Hematopoietic multipotent progenitor cell treated with erythropoietin and hydrocortisone succinate and interleukin-3 and kit ligand, for 6 days (in vitro differentiated cells): ENCODE measurements around the gene PSMC3IP.
A peak's percentile ranks its signal among the peaks of the same experiment; 100 is the strongest.

ENCODE experiments used
- DNase-seq: peaks from one replicate; pipeline ENCODE4 v3.0.0-alpha.2; 2015

The PSMC3IP gene

GRCh38 chr17:42584880-42585279, 7.4 kb upstream of the PSMC3IP start:
- DNase-seq, result peak; percentile 38

GRCh38 chr17:42581744-42582270, 4.3 kb upstream of the PSMC3IP start:
- no peak for DNase-seq

DNA sequence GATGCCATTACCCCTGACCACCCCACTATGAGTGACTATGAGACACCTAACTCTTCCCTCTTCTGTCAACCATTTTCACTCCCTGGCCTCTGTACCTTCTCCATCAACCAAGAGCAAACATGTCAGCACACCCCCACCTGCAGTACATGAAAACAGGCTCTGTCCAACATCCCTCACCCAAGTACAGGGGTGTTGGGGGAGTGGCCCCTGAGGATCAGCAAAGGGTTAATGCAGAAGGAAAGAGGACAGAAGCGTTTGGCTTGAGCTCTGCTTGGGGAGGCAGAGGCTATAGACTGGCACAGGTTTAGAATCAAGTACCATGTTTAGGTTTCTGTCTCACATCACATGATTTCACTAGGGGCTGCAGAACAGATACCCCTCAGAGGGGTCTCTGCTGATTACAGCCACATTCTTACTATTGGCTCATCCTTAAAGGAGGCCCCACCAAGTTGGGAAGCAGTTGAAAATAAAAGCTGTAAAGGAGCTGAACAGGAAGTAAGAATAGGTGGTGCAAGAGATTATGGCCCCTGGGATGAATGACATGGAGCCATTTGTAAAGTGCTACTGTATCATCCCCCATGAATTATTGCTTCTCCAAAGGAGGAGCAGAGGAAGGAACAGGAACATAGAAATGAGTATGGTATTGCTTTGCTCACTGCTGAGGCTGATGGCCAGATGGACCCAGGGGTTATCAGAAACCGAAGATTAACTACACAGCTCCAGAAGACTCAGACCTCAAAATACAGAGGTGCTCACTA, 2.4 kb upstream of the PSMC3IP start:
- no peak for DNase-seq

- DNase-seq, result peak; percentile 93
These were observed 847 bp upstream of the PSMC3IP start for GRCh38 chr17:42578282-42578869.

GRCh38 chr17:42577140-42577531, 393 bp downstream of the PSMC3IP start:
- peak; percentile 34 for DNase-seq

- DNase-seq, result no peak
These were observed 3.1 kb downstream of the PSMC3IP start for GRCh38 chr17:42574463-42574862.

DNA sequence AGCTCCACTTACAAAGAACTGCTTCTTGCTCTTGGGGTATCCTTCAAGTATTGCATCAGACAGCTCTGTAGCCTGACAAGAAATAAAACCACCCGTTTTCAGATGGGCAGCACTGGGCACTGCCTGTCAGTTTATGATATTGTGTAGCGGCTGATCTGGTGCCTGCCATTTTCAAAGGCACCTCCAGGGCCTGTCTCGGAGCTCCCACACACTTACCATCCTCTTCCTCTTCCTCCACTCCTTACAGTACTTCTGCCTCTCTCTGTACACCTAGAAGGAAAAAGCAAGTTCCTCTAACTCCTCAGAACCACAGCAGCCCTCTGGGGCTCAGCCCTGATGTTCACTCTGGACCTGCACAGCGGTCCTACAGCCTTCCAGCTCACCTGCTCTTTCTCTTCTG, 4.4 kb downstream of the PSMC3IP start:
- DNase-seq, result no peak

DNA sequence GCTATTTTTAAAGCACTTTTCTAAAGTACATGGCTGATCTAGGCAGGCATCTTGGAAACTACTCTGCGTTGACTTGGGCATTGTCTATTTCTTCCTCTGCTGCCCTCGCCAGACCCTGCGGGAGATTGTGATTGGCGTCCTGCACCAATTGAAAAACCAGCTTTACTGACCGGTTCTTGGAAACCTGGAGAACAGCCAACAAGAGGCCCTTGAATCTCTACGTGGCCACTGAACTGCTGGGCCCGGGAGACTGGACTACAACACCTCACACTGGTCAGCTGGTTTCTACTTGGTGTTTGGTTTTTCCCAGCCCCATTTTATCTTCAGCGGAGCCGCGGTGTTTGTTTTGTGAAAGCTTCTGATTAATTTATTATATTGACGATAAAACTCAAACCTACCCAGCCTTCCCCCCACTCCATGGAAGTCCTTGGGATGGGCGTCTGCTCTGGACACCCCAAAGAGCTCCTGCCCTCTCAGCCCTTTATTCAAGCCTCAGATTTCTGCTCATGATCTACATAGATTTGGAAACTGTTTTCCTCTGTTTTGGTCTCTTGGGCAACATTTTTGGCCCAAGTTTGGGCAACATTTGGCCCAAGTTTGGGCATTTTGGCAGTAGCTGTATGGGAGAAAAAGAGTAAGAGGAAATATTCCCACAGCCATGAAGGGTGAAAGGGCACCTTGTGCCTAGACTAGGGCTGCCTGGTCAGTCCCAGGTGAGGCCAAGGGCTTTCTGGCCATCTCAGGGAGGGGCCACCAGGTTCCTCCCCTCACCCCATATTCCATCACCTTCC, 5.9 kb downstream of the PSMC3IP start:
- no peak for DNase-seq

GRCh38 chr17:42568341-42569111, 9.0 kb downstream of the PSMC3IP start:
- no peak for DNase-seq

- peak; percentile 99 for DNase-seq
These were observed 10.5 kb downstream of the PSMC3IP start, which contains the start of gene MLX for GRCh38 chr17:42566883-42567573. TSS of gene MLX (plus strand) at chr17:42567100. CDS start at chr17:42567125, 25 bp downstream.

DNA sequence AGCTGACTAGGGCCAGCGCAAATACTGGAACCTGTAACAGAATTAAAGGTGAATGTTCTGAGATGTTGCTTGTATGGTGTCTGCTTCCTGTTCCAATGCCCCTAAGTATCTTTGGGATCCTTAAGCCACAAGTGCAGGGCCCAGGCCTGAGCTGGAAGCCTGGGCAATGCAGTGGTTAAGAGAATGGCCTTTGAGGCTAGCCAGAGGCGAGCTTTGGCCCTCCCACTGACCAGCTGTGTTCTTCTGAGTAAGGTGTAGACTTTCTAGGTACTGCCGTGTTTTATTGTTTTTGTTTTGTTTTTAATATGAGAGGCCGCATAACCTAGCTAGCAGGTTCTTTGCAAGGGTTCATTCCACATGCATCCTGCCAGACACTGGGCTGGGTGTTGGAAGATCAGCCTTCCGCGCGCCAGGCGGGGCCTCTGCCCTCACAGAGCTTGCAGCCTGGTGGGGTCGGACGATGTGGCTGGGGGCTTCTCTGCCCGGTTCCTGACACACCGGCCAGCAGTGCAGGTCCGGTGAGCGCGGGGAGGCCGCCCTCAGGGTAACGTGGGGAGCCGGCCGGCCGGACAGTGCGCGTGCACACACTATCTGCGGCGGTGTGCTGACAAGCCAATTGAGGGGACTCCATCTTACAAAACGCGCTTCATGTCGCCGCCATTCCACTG, 11.2 kb downstream of the PSMC3IP start:
- DNase-seq, result no peak

DNA sequence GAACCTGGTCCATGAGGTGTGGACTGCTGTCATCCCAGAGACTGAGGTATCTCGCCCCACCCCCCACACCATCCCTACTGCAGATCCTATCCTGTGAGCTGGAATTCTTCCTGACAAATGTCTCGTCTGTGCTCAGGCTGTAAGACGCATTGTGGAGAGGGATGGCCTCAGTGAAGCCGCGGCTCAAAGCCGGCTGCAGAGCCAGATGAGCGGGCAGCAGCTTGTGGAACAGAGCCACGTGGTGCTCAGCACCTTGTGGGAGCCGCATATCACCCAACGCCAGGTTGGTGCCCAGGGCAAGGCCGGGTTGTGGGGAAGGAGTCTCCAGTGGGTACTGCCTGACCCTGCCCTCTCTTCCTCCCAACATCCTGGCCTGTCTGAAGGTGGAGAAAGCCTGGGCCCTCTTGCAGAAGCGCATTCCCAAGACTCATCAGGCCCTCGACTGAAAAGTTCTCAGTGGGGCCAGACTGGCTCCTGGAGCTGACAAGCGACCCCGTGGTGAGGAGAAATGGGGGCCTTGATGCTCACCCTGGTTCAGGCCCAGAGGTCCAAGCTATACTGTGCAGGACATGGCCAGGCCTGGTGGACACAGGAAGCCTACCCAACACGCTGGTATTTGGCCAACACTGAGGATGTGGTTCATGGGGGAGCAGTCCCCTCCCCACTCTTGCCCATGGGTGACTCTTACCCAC, 11.9 kb downstream of the PSMC3IP start:
- no peak for DNase-seq

DNA sequence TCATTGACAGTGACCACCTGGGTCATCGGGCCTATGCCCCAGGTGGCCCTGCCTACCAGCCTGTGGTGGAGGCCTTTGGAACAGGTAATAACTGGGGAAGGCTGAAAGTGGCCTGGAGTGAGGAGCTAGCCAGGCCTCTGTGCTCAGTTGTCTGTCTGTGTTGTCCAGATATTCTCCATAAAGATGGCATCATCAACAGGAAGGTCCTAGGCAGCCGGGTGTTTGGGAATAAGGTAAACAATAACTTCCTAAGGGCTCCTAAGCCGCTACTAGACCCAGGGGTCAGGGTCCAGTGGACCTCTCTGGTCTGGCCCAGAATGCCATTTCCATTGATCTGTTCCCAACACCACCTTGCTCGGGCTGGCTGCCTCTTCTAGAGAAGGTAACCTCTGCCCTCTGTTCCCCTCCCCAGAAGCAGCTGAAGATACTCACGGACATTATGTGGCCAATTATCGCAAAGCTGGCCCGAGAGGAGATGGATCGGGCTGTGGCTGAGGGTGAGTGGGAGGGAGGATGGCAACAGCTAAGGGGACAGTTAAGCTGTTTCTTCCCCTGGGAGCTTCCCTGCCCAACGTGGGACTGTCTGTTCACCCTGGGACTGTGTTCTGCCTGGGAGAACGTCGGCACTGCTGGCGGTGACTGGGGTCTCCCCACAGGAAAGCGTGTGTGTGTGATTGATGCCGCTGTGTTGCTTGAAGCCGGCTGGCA, 12.6 kb downstream of the PSMC3IP start:
- DNase-seq, result no peak

- no peak for DNase-seq
These were observed 13.6 kb downstream of the PSMC3IP start for GRCh38 chr17:42563950-42564349.

GRCh38 chr17:42563543-42563942, 14.0 kb downstream of the PSMC3IP start:
- DNase-seq, result no peak

DNA sequence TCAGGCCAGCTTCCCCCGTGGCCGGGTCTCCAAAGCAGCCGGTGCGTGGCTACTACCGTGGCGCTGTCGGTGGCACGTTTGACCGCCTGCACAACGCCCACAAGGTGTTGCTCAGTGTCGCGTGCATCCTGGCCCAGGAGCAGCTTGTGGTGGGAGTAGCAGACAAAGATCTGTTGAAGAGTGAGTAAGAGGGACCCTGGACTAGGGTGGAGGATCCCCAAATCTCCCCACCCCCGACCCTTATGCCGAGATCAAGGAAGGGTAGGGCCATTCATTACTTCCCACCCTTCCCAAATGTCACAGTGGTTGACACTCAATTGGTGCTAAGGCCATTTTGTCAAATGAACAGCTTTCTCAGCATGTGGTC, 14.4 kb downstream of the PSMC3IP start:
- no peak for DNase-seq

DNA sequence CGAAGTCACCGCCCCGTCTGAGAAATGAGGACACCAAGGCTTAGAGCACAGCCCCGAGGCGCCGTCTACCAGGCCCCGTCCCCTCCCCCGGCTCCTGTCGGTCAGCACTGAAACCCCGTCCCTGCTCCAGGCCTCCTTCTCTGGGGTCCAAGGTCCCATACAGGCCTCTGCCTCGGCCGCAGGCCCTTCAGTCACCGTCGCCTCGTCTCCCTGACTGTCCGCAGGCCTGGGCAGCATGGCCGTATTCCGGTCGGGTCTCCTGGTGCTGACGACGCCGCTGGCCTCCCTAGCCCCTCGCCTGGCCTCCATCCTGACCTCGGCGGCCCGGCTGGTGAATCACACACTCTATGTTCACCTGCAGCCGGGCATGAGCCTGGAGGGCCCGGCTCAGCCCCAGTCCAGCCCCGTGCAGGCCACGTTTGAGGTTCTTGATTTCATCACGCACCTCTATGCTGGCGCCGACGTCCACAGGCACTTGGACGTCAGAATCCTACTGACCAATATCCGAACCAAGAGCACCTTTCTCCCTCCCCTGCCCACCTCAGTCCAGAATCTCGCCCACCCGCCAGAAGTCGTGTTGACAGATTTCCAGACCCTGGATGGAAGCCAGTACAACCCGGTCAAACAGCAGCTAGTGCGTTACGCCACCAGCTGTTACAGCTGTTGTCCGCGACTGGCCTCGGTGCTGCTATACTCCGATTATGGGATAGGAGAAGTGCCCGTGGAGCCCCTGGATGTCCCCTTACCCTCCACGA, 15.0 kb downstream of the PSMC3IP start:
- DNase-seq, result peak; percentile 53

DNA sequence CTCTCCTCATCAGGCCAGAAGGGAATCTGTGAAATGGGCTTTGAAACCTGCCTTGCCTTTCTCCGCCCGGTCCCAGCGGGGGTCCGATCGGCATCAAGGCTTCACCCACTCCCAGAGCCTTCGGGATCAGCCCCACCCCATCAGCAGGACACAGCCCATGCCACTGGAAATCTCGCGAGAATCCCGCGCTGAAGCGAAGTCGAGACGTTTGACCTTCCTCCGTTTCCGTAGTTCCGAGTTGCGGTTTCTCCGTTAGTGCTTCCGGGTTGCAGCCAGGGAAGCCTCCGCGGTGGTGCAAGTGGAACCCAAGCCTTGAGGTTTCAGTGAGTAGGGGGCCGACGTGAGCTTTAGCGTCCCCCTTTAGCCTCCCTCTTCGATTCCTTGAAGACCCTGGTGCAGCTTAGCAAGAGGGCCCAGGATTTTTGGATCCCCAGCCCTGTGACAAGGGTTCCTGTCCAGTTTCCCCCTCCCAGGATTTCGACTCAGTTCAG, 15.6 kb downstream of the PSMC3IP start, which contains the start of gene COASY:
Gene COASY (plus strand): TSS at position 252 of the 491 bp plus-strand sequence. CDS start 475 bp downstream, outside the sequence.
- DNase-seq, result peak; percentile 98

GRCh38 chr17:42560246-42560645, 17.3 kb downstream of the PSMC3IP start:
- no peak for DNase-seq
